Neural cell (in vitro differentiated cells): ENCODE results near the gene RPL34. TPM values are rescaled to one million over a fixed set of nuclear protein-coding genes. Genes with fewer than 3 reads are reported as not detected.

ENCODE experiments used
- H2AFZ ChIP-seq: fragments of 200-600, 300-800 bp; sonication (generic), shearing (Covaris generic); 2 replicates; pipeline ENCODE4 v1.6.0; 2014; ENCODE audit warnings: low read depth, mild to moderate bottlenecking, antibody characterized with exemption, low read length, moderate library complexity
- H3F3A ChIP-seq: fragments of 200-600 bp; shearing (Covaris generic); 2 replicates; pipeline ENCODE4 v1.6.1; 2016; ENCODE audit warnings: mild to moderate bottlenecking, moderate library complexity, mixed read lengths, antibody characterized with exemption, low read length; ENCODE audit not compliant: insufficient read depth, poor library complexity, severe bottlenecking
- H3K27ac ChIP-seq: fragments of 200-600, 300-800 bp; sonication (generic), shearing (Covaris generic); 2 replicates; pipeline ENCODE4 v1.5.1; 2014; ENCODE audit warnings: mild to moderate bottlenecking, low read length, moderate library complexity
- H3K27me3 ChIP-seq: fragments of 300-800, 200-600 bp; sonication (generic), shearing (Covaris generic); 2 replicates; pipeline ENCODE4 v1.6.0; 2014; ENCODE audit warnings: mild to moderate bottlenecking, low read depth, low read length, moderate library complexity; ENCODE audit not compliant: insufficient read depth
- H3K36me3 ChIP-seq: fragments of 300-800, 200-600 bp; sonication (generic), shearing (Covaris generic); 2 replicates; pipeline ENCODE4 v1.5.1; 2014; ENCODE audit warnings: mild to moderate bottlenecking, antibody characterized with exemption, low read length, moderate library complexity; ENCODE audit not compliant: insufficient read depth
- H3K4me2 ChIP-seq: fragments of 300-800, 200-600 bp; sonication (generic), shearing (Covaris generic); 2 replicates; pipeline ENCODE4 v1.6.0; 2014; ENCODE audit warnings: mild to moderate bottlenecking, low read length
- H3K4me3 ChIP-seq: fragments of 300-800, 200-600 bp; sonication (generic), shearing (Covaris generic); 2 replicates; pipeline ENCODE4 v1.5.1; 2014; ENCODE audit warnings: mild to moderate bottlenecking, low read length, moderate library complexity
- H3K79me2 ChIP-seq: fragments of 200-600 bp; shearing (Covaris generic); replicated peaks from 2 replicates; pipeline ENCODE4 v1.6.0; 2014; ENCODE audit warnings: mild to moderate bottlenecking, low read length, moderate library complexity; ENCODE audit not compliant: insufficient read depth
- H3K9ac ChIP-seq: fragments of 300-800, 200-600 bp; sonication (generic), shearing (Covaris generic); 2 replicates; pipeline ENCODE4 v1.6.1; 2016; ENCODE audit warnings: mild to moderate bottlenecking, low read length, mixed read lengths
- H3K9me2 ChIP-seq: fragments of 200-600 bp; shearing (Covaris generic); 2 replicates; pipeline ENCODE4 v1.6.1; 2016; ENCODE audit warnings: mild to moderate bottlenecking, low read length, mixed read lengths; ENCODE audit not compliant: insufficient read depth
- H3K9me3 ChIP-seq: fragments of 200-600, 300-800 bp; sonication (generic), shearing (Covaris generic); 2 replicates; pipeline ENCODE4 v1.6.1; 2016; ENCODE audit warnings: mild to moderate bottlenecking, mixed run types, low read length, moderate library complexity, mixed read lengths
- H4K20me1 ChIP-seq: fragments of 200-600 bp; shearing (Covaris generic); 2 replicates; pipeline ENCODE4 v1.6.1; 2016; ENCODE audit warnings: mild to moderate bottlenecking, mixed run types; ENCODE audit not compliant: insufficient read depth
- CTCF ChIP-seq: fragments of 450-650 bp; IDR thresholded peaks from 2 replicates; pipeline ENCODE4 v1.5.1; 2014; ENCODE audit warnings: antibody characterized with exemption, mild to moderate bottlenecking, moderate library complexity; ENCODE audit not compliant: poor library complexity, severe bottlenecking
- EP300 ChIP-seq: fragments of 450-650 bp; conservative IDR thresholded peaks from 2 replicates; pipeline ENCODE4 v1.6.1; 2014; ENCODE audit warnings: antibody characterized with exemption, mild to moderate bottlenecking, moderate library complexity; ENCODE audit not compliant: poor library complexity, severe bottlenecking
- EZH2 ChIP-seq: fragments of 200-600, 300-800 bp; shearing (Covaris generic), sonication (generic); IDR thresholded peaks from 2 replicates; pipeline ENCODE4 v1.6.1; 2014; ENCODE audit warnings: antibody characterized with exemption, low read length, borderline replicate concordance, mild to moderate bottlenecking; ENCODE audit not compliant: insufficient read depth, poor library complexity, severe bottlenecking
- MXI1 ChIP-seq: fragments of 450-650 bp; conservative IDR thresholded peaks from 2 replicates; pipeline ENCODE4 v1.6.1; 2014; ENCODE audit warnings: antibody characterized with exemption, mild to moderate bottlenecking; ENCODE audit not compliant: poor library complexity, severe bottlenecking
- POLR2AphosphoS5 ChIP-seq: IDR thresholded peaks from 2 replicates; pipeline ENCODE4 v1.6.1; 2012
- RAD21 ChIP-seq: fragments of 450-650 bp; conservative IDR thresholded peaks from 2 replicates; pipeline ENCODE4 v1.6.1; 2014; ENCODE audit warnings: antibody characterized with exemption, mild to moderate bottlenecking, moderate library complexity
- REST ChIP-seq: IDR thresholded peaks from 2 replicates; pipeline ENCODE4 v1.6.1; 2012; ENCODE audit warnings: borderline replicate concordance
- SMC3 ChIP-seq: fragments of 450-650 bp; conservative IDR thresholded peaks from 2 replicates; pipeline ENCODE4 v1.6.1; 2014; ENCODE audit warnings: antibody characterized with exemption, mild to moderate bottlenecking, moderate library complexity; ENCODE audit not compliant: poor library complexity
- TAF1 ChIP-seq: IDR thresholded peaks from 2 replicates; pipeline ENCODE4 v1.6.1; 2012; ENCODE audit warnings: low read depth
- polyA plus RNA-seq: library from polyadenylated mRNA; depleted of rRNA; stranded (reverse); fragments of >200 nt; gene quantifications from 2 replicates; pipeline ENCODE4 v1.2.3, GENCODE V29; 2014
- small RNA-seq, 3 experiments: library from RNA; depleted of rRNA; stranded (forward); fragments of <200 nt; gene quantifications; one replicate each; pipeline ENCODE3, GENCODE V24; 2012

RPL34 gene
- polyA plus RNA-seq, 1 donor from 2014 or later: 2,458 TPM

GRCh38 chr4:108674356-108674977 is 54.1 kb downstream of the RPL34 start:
- no peak overlapping the region for H3K9ac ChIP-seq
- H3K27ac ChIP-seq: no peak overlapping the region
- no peak overlapping the region for H3K4me3 ChIP-seq
- no peak overlapping the region for H3K4me2 ChIP-seq
- H3K36me3 ChIP-seq: peaks cover 3% of the 10 kb centered on the region
- no peaks in the 10 kb centered on the region for H4K20me1 ChIP-seq
- no peak for TF ChIP-seq TAF1
- no peak for TF ChIP-seq POLR2AphosphoS5
- TF ChIP-seq MXI1: no peak
- TF ChIP-seq EZH2: no peak
- TF ChIP-seq SMC3: no peak
- TF ChIP-seq CTCF: no peak
- no peak for TF ChIP-seq RAD21
- TF ChIP-seq EP300: no peak
- TF ChIP-seq REST: no peak
- H2AFZ ChIP-seq: no peak overlapping the region
- no peaks in the 10 kb centered on the region for H3F3A ChIP-seq
- H3K27me3 ChIP-seq: no peaks in the 10 kb centered on the region
- H3K9me3 ChIP-seq: no peaks in the 10 kb centered on the region
- H3K79me2 ChIP-seq: no peaks in the 10 kb centered on the region
- H3K9me2 ChIP-seq: no peaks in the 10 kb centered on the region

Small RNA genes lying within 50 kb of the gene (small RNA-seq; reads per million reads assigned to genes)
- 0.23 to 0.73 (median 0.42) reads per million in 3 experiments for gene RNU6-431P

Other genes starting within 250 kb of the RPL34 start
- 117 and 128 TPM in 2 replicates for gene OSTC, start 30.0 kb downstream of the RPL34 start, polyA plus RNA-seq
- gene ETNPPL, start 142.5 kb downstream of the RPL34 start, polyA plus RNA-seq: 0.45 TPM in 1 of 2 replicates, not detected in the other